Measurements from ENCODE around the gene SCAF1. TPM values are rescaled to one million over a fixed set of nuclear protein-coding genes. Genes with fewer than 3 reads are reported as not detected.

The SCAF1 gene
- total and polyA plus RNA-seq, 7 donors, result 23.0 to 72.9 (median 45.5) TPM

GRCh38 chr19:49651029-49651819 is 9.2 kb downstream of the SCAF1 start:
- H3K27me3 ChIP-seq (ENCODE audit: insufficient read depth in 3 of 3, low read length in 2 of 3), result no peaks in the 10 kb centered on the region
- H3K27ac ChIP-seq, result no peak overlapping the region
- no peak overlapping the region for H3K4me3 ChIP-seq
- no peaks in the 10 kb centered on the region for H3K4me1 ChIP-seq
- no peaks in the 10 kb centered on the region for H3K9me3 ChIP-seq
- intact Hi-C loops (cut with DNase I), result no loop called here
- peaks cover 4 to 90% of the 10 kb centered on the region in 2 donors for H3K36me3 ChIP-seq (ENCODE audit: insufficient read depth in 1 of 2, low read depth in 1 of 2)
- ATAC-seq, result no peak
- 94 to 97% (median 96%) methylated on average over 48 to 72 of the region's 72 CpGs for WGBS, 3 donors
- no peak for DNase-seq
- TF ChIP-seq, protein P1, sequence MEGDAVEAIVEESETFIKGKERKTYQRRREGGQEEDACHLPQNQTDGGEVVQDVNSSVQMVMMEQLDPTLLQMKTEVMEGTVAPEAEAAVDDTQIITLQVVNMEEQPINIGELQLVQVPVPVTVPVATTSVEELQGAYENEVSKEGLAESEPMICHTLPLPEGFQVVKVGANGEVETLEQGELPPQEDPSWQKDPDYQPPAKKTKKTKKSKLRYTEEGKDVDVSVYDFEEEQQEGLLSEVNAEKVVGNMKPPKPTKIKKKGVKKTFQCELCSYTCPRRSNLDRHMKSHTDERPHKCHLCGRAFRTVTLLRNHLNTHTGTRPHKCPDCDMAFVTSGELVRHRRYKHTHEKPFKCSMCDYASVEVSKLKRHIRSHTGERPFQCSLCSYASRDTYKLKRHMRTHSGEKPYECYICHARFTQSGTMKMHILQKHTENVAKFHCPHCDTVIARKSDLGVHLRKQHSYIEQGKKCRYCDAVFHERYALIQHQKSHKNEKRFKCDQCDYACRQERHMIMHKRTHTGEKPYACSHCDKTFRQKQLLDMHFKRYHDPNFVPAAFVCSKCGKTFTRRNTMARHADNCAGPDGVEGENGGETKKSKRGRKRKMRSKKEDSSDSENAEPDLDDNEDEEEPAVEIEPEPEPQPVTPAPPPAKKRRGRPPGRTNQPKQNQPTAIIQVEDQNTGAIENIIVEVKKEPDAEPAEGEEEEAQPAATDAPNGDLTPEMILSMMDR (IDR thresholded peaks at IDR 0.05), result no peak

DNA sequence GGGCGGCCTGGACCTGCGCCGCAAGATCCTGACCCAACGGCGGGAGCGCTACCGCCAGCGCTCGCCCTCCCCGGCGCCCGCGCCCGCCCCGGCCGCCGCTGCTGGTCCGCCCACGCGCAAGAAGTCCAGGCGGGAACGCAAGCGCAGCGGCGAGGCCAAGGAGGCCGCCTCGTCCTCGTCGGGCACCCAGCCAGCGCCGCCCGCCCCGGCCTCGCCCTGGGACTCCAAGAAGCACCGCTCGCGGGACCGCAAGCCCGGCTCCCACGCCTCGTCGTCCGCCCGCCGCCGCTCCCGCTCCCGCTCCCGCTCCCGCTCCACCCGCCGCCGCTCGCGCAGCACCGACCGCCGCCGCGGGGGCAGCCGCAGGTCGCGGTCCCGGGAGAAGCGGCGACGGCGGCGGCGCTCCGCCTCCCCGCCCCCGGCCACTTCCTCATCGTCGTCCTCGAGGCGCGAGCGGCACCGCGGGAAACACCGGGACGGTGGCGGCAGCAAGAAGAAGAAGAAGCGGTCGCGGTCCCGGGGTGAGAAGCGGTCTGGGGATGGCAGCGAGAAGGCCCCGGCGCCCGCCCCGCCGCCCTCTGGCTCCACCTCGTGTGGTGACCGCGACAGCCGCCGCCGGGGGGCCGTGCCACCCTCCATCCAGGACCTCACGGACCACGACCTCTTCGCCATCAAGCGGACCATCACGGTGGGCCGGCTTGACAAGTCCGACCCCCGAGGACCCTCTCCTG is 10.0 kb downstream of the SCAF1 start:
- intact Hi-C loops (cut with DNase I), result no loop called here
- H3K27ac ChIP-seq, result no peak overlapping the region
- 96 to 97% (median 96%) methylated on average over 84 to 110 of the region's 110 CpGs for WGBS, 3 donors
- no peak for ATAC-seq
- no peak overlapping the region for H3K4me3 ChIP-seq
- H3K4me1 ChIP-seq, result no peaks in the 10 kb centered on the region
- no peaks in the 10 kb centered on the region for H3K9me3 ChIP-seq
- no peaks in the 10 kb centered on the region for H3K27me3 ChIP-seq (ENCODE audit: insufficient read depth in 3 of 3, low read length in 2 of 3)
- DNase-seq, result no peak
- TF ChIP-seq, protein P1 (IDR thresholded peaks at IDR 0.05), result no peak
- H3K36me3 ChIP-seq (ENCODE audit: insufficient read depth in 1 of 2, low read depth in 1 of 2), result peaks cover 4 to 90% of the 10 kb centered on the region in 2 donors

GRCh38 chr19:49652551-49653465 is 10.8 kb downstream of the SCAF1 start:
- whole genome bisulfite sequencing, 3 donors, result 92 to 93% (median 92%) methylated on average over 51 to 58 of the region's 58 CpGs
- no peaks in the 10 kb centered on the region for H3K9me3 ChIP-seq

DNA sequence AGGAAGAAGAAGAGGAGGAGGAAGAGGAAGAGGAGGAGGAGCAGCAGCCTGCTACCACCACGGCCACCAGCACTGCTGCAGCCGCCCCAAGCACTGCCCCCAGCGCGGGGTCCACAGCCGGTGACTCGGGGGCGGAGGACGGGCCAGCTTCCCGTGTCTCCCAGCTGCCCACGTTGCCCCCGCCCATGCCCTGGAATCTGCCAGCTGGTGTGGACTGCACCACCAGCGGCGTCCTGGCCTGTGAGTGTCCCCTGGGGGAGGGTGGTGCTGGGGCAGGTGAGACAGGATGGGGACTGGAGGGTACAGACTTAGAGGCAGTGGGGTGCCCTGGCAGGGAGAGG is 11.4 kb downstream of the SCAF1 start:
- H3K4me1 ChIP-seq, result no peaks in the 10 kb centered on the region
- WGBS, 3 donors, result 72 to 76% (median 75%) methylated on average over 13 of the region's 13 CpGs
- DNase-seq (no peak), ATAC-seq (peak in 1 of 4 donors; percentile 8)
- no peaks in the 10 kb centered on the region for H3K9me3 ChIP-seq
- intact Hi-C loops (cut with DNase I), result no loop called here
- TF ChIP-seq, protein P1 (IDR thresholded peaks at IDR 0.05), result no peak
- H3K36me3 ChIP-seq (ENCODE audit: insufficient read depth in 1 of 2, low read depth in 1 of 2), result peaks cover 9 to 90% of the 10 kb centered on the region in 2 donors
- no peak overlapping the region for H3K4me3 ChIP-seq
- H3K27ac ChIP-seq, result no peak overlapping the region
- no peaks in the 10 kb centered on the region for H3K27me3 ChIP-seq (ENCODE audit: insufficient read depth in 3 of 3, low read length in 2 of 3)

More at GRCh38 chr19:49652551-49653465, 10.8 kb downstream of the SCAF1 start:
- Histone ChIP-seq H3K36me3 (ENCODE audit: insufficient read depth in 1 of 2, low read depth in 1 of 2) (peaks cover 9 to 90% of the 10 kb centered on the region in 2 donors), H3K27ac (no peak overlapping the region), H3K4me3 (no peak overlapping the region), H3K27me3 (ENCODE audit: insufficient read depth in 3 of 3, low read length in 2 of 3) (no peaks in the 10 kb centered on the region), H3K4me1 (no peaks in the 10 kb centered on the region)
- TF ChIP-seq, protein P1 (IDR thresholded peaks at IDR 0.05), result no peak
- no peak for DNase-seq
- intact Hi-C loops (cut with DNase I), result no loop called here
- no peak for ATAC-seq

All from psoas muscle (tissue), 8 donors.